Right atrium auricular region (tissue), 2 donors: ENCODE results near the gene CGB1. TPM values are rescaled to one million over a fixed set of nuclear protein-coding genes. Genes with fewer than 3 reads are reported as not detected.
A peak's percentile ranks its signal among the peaks of the same experiment; 100 is the strongest.
"Not testable (repeated sequence)": the region's sequence is repeated elsewhere in the genome, so short reads cannot be mapped to it uniquely, and the experiment has no call there.

Experiments used
- DNase-seq: peaks from one replicate; pipeline ENCODE4 v3.0.0-alpha.2; 2019; ENCODE audit warnings: low spot score
- H3K27ac ChIP-seq, 2 donors: fragments of 200-600 bp; sonication (generic); 1 replicate in 1 of 2; 2 replicates in 1 of 2; pipeline ENCODE4 v1.5.1; 2016 to 2019
- H3K27me3 ChIP-seq, 2 donors: fragments of 200-600 bp; sonication (generic); one replicate each; pipeline versions ENCODE4 v1.5.1 to v1.6.0; 2017 to 2019
- H3K36me3 ChIP-seq: fragments of 200-600 bp; sonication (generic); one replicate; pipeline ENCODE4 v1.5.1; 2016
- H3K4me1 ChIP-seq, 2 donors: fragments of 200-600 bp; sonication (generic); one replicate each; pipeline versions ENCODE4 v1.5.1 to v1.6.0; 2017 to 2019
- H3K4me3 ChIP-seq, 2 donors: fragments of 200-600 bp; sonication (generic); 1 replicate in 1 of 2; 2 replicates in 1 of 2; pipeline ENCODE4 v1.5.1; 2017 to 2019; ENCODE audit warnings: mild to moderate bottlenecking in 1 of 2, moderate library complexity in 1 of 2
- H3K9me3 ChIP-seq, 2 donors: fragments of 200-600 bp; sonication (generic); one replicate each; pipeline ENCODE4 v1.5.1; 2019
- CTCF ChIP-seq, 2 donors: fragments of 200-600 bp; sonication (generic); IDR thresholded peaks; one replicate each; pipeline ENCODE4 v1.5.1; 2019; ENCODE audit warnings: antibody characterized with exemption in 2 of 2
- total RNA-seq, 2 donors: library from RNA; depleted of rRNA; stranded (reverse); fragments of >200 nt; gene quantifications; one replicate each; pipeline ENCODE4 v1.1.0, GENCODE V29; 2016

CGB1 gene
- total RNA-seq, 2 donors from 2014 or later = not detected

GRCh38 chr19:49042177-49042576, 5.5 kb upstream of the CGB1 start:
- TF ChIP-seq CTCF (IDR thresholded peaks at IDR 0.05) = no peak
- H3K36me3 ChIP-seq = no peaks in the 10 kb centered on the region
- no peaks in the 10 kb centered on the region for H3K9me3 ChIP-seq
- no peaks in the 10 kb centered on the region for H3K4me1 ChIP-seq
- H3K27ac ChIP-seq = no peak overlapping the region
- no peak for DNase-seq
- no peak overlapping the region for H3K4me3 ChIP-seq
- H3K27me3 ChIP-seq = no peaks in the 10 kb centered on the region

DNA sequence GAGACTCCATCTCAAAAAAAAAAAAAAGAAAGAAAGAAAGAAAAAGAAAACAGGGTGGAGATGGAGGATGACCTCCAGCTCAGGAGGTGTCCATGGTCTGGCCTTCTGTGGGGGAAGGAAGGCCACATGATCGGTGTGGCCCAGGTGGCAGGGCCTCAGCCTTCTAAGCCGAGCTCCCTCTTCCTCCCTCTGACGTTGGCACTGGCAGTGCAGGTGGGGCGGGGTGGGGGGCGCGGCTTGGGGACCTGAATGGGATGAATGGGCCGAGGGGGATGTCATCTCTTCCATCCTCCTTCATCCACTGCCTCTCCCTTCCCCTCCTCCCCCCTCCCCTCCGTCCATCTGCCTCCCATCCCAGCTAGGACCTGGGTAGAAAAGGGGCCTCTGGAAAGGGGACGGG, 3.0 kb upstream of the CGB1 start:
- not testable (repeated sequence) for H3K27me3 ChIP-seq, H3K27ac ChIP-seq, H3K36me3 ChIP-seq, H3K4me3 ChIP-seq, DNase-seq, H3K4me1 ChIP-seq, H3K9me3 ChIP-seq

- H3K9me3 ChIP-seq, H3K4me1 ChIP-seq, H3K27me3 ChIP-seq, H3K4me3 ChIP-seq, H3K27ac ChIP-seq, H3K36me3 ChIP-seq, DNase-seq: not testable (repeated sequence)
Measured at GRCh38 chr19:49038557-49039276, 2.0 kb upstream of the CGB1 start.

- H3K4me1 ChIP-seq, H3K9me3 ChIP-seq, DNase-seq, H3K27me3 ChIP-seq, H3K36me3 ChIP-seq, H3K27ac ChIP-seq, H3K4me3 ChIP-seq: not testable (repeated sequence)
Measured at GRCh38 chr19:49038111-49038510, 1.4 kb upstream of the CGB1 start.

DNA sequence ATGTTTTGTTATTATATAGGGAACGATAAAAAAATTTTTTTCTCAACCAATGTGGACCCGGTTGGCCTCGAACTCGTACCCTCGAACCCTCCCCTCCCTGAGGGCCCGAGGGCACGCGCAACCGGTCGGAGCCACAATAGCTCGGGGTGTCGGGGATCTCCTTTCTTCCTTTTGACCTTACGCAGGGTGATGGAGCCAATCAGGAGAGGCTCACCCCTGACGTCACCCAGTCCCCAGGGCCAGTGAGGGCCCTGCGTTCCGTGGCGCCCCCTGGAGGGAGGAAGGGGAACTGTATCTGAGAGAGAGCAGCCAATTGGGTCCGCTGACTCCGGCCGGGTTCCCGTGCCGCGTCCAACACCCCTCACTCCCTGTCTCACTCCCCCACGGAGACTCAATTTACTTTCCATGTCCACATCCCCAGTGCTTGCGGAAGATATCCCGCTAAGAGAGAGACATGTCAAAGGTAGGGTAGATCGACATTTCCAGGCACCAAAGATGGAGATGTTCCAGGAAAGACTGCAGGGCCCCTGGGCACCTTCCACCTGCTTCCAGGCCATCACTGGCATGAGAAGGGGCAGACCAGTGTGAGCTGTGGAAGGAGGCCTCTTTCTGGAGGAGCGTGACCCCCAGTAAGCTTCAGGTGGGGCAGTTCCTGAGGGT, 4.9 kb downstream of the CGB1 start, which contains the start of gene CGB2:
TSS of gene CGB2 (plus strand) at position 249 of the 660 bp plus-strand sequence. CDS start at position 455, 206 bp downstream.
- not testable (repeated sequence) for DNase-seq, H3K27me3 ChIP-seq, H3K4me1 ChIP-seq, H3K9me3 ChIP-seq, H3K27ac ChIP-seq, H3K4me3 ChIP-seq, H3K36me3 ChIP-seq
- peak in 1 of 2 donors; percentile 31 for TF ChIP-seq CTCF (IDR thresholded peaks at IDR 0.05)

GRCh38 chr19:49030323-49030722, 6.4 kb downstream of the CGB1 start:
- not testable (repeated sequence) for H3K4me1 ChIP-seq, H3K4me3 ChIP-seq, DNase-seq, H3K27ac ChIP-seq, H3K27me3 ChIP-seq, H3K9me3 ChIP-seq, H3K36me3 ChIP-seq

DNA sequence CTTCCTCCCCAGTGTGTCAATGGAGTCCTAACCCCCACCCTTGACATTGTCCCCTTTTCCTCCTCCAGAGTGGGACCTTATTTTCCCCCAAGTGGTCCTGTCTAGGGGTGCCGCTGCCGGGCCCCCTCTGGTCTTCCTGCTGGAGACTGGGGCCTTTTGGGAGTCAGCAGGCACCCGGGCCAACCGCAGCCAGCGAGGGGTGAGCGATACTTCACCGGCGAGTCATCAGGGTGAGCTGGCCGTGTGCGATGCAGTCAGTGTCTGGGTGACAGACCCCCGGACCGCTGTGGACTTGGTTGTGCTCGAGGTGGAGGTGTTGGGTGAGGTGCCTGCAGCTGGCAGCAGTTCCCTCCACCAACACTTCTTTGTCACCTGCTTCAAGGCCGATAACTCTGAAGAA, 6.9 kb downstream of the CGB1 start:
- DNase-seq, H3K27me3 ChIP-seq: not testable (repeated sequence)

DNA sequence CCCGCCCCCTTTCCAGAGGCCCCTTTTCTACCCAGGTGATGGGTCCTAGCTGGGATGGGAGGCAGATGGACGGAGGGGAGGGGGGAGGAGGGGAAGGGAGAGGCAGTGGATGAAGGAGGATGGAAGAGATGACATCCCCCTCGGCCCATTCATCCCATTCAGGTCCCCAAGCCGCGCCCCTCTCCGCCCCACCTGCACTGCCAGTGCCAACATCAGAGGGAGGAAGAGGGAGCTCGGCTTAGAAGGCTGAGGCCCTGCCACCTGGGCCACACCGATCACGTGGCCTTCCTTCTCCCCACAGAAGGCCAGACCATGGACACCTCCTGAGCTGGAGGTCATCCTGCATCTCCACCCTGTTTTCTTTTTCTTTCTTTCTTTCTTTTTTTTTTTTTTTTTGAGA, 8.0 kb downstream of the CGB1 start:
- not testable (repeated sequence) for H3K27me3 ChIP-seq, H3K4me1 ChIP-seq, DNase-seq, H3K9me3 ChIP-seq, H3K36me3 ChIP-seq, H3K27ac ChIP-seq, H3K4me3 ChIP-seq

More for the DNA sequence above, 6.9 kb downstream of the CGB1 start:
- not testable (repeated sequence) for H3K4me3 ChIP-seq, H3K36me3 ChIP-seq, H3K9me3 ChIP-seq, H3K27ac ChIP-seq, H3K4me1 ChIP-seq

- not testable (repeated sequence) for H3K9me3 ChIP-seq, H3K4me1 ChIP-seq, H3K27ac ChIP-seq, DNase-seq, H3K36me3 ChIP-seq, H3K27me3 ChIP-seq, H3K4me3 ChIP-seq
Measured at GRCh38 chr19:49025599-49025998, 11.1 kb downstream of the CGB1 start.

GRCh38 chr19:49025088-49025487, 11.6 kb downstream of the CGB1 start:
- H3K27ac ChIP-seq, H3K36me3 ChIP-seq, H3K9me3 ChIP-seq, H3K27me3 ChIP-seq, H3K4me3 ChIP-seq, DNase-seq, H3K4me1 ChIP-seq: not testable (repeated sequence)

DNA sequence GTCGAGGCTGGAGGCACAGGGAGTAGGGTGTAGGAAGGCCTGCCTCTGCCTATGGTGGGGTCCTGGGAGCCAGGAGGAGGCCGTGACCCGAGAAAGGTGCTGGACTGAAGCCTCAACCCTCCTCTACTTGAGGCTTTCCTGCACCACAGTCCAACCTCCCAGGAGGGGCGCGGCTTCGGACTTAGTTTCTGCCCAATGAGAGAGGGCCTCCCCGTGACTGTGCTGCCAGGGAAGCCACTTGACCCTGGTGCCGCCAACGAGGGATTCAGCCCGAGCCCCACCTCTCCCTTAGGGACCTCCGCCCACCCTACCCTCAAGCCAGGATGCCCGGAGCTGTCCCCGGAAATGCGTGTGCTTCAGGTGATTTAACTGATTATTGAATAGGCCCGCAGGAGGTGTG, 12.5 kb downstream of the CGB1 start, which contains the start of gene CGB3:
TSS of gene CGB3 (minus strand) at position 101 of the 400 bp plus-strand sequence. CDS start 362 bp downstream, outside the sequence.
- not testable (repeated sequence) for H3K36me3 ChIP-seq, H3K27me3 ChIP-seq, H3K4me3 ChIP-seq, H3K9me3 ChIP-seq, H3K4me1 ChIP-seq, H3K27ac ChIP-seq, DNase-seq
